ENCODE results near the gene OLA1. TPM values are rescaled to one million over a fixed set of nuclear protein-coding genes. Genes with fewer than 3 reads are reported as not detected.

The OLA1 gene
- total RNA-seq, 1 donor from 2014 or later = 36.1 TPM

- no peaks in the 10 kb centered on the region for H3K4me1 ChIP-seq
- no peaks in the 10 kb centered on the region for H3K9me3 ChIP-seq
- H3K27ac ChIP-seq = no peak overlapping the region
- no peaks in the 10 kb centered on the region for H3K27me3 ChIP-seq
- TF ChIP-seq POLR2AphosphoS5 (IDR thresholded peaks at IDR 0.05; ENCODE audit: insufficient read depth in 1 of 2, low read depth in 1 of 2) (no peak), POLR2A (IDR thresholded peaks at IDR 0.05) (no peak), CTCF (IDR thresholded peaks at IDR 0.05) (no peak)
- DNase-seq (ENCODE audit: extremely low spot score in 2 of 2) = no peak
- intact Hi-C loops (cut with DNase I) = no loop called here
- H3K36me3 ChIP-seq = no peaks in the 10 kb centered on the region
- no peak overlapping the region for H3K4me3 ChIP-seq
These were observed 29.0 kb downstream of the OLA1 start for GRCh38 chr2:174219321-174219720.

- Histone ChIP-seq H3K4me1 (no peaks in the 10 kb centered on the region), H3K4me3 (no peak overlapping the region), H3K9me3 (no peaks in the 10 kb centered on the region), H3K27me3 (no peaks in the 10 kb centered on the region), H3K27ac (no peak overlapping the region), H3K36me3 (no peaks in the 10 kb centered on the region)
- no peak for DNase-seq (ENCODE audit: extremely low spot score in 2 of 2)
- intact Hi-C loops (cut with DNase I) = no loop called here
- TF ChIP-seq POLR2A (IDR thresholded peaks at IDR 0.05) = no peak
- TF ChIP-seq POLR2AphosphoS5 (IDR thresholded peaks at IDR 0.05; ENCODE audit: insufficient read depth in 1 of 2, low read depth in 1 of 2) = no peak
- no peak for TF ChIP-seq CTCF (IDR thresholded peaks at IDR 0.05)
These were observed 29.6 kb downstream of the OLA1 start for GRCh38 chr2:174218773-174219172.

- no peaks in the 10 kb centered on the region for H3K27me3 ChIP-seq
- no peaks in the 10 kb centered on the region for H3K36me3 ChIP-seq
- no peak for DNase-seq (ENCODE audit: extremely low spot score in 2 of 2)
- intact Hi-C loops (cut with DNase I) = no loop called here
- no peak overlapping the region for H3K4me3 ChIP-seq
- H3K27ac ChIP-seq = no peak overlapping the region
- H3K9me3 ChIP-seq = no peaks in the 10 kb centered on the region
- no peaks in the 10 kb centered on the region for H3K4me1 ChIP-seq
- TF ChIP-seq POLR2AphosphoS5 (IDR thresholded peaks at IDR 0.05; ENCODE audit: insufficient read depth in 1 of 2, low read depth in 1 of 2) (no peak), POLR2A (IDR thresholded peaks at IDR 0.05) (no peak), CTCF (IDR thresholded peaks at IDR 0.05) (no peak)
These were observed 30.5 kb downstream of the OLA1 start for GRCh38 chr2:174217869-174218268.

- Histone ChIP-seq H3K4me1 (no peaks in the 10 kb centered on the region), H3K27me3 (no peaks in the 10 kb centered on the region), H3K27ac (no peak overlapping the region), H3K36me3 (no peaks in the 10 kb centered on the region), H3K9me3 (no peaks in the 10 kb centered on the region), H3K4me3 (no peak overlapping the region)
- TF ChIP-seq POLR2AphosphoS5 (IDR thresholded peaks at IDR 0.05; ENCODE audit: insufficient read depth in 1 of 2, low read depth in 1 of 2) = no peak
- no peak for TF ChIP-seq CTCF (IDR thresholded peaks at IDR 0.05)
- no peak for TF ChIP-seq POLR2A (IDR thresholded peaks at IDR 0.05)
- no peak for DNase-seq (ENCODE audit: extremely low spot score in 2 of 2)
- intact Hi-C loops (cut with DNase I) = no loop called here
These were observed 36.4 kb downstream of the OLA1 start for GRCh38 chr2:174211954-174212353.

GRCh38 chr2:174210862-174211261 lies 37.5 kb downstream of the OLA1 start:
- H3K4me1 ChIP-seq = no peaks in the 10 kb centered on the region
- intact Hi-C loops (cut with DNase I) = no loop called here
- H3K27me3 ChIP-seq = no peaks in the 10 kb centered on the region
- DNase-seq (ENCODE audit: extremely low spot score in 2 of 2) = no peak
- no peaks in the 10 kb centered on the region for H3K9me3 ChIP-seq
- H3K4me3 ChIP-seq = no peak overlapping the region
- H3K27ac ChIP-seq = no peak overlapping the region
- no peak for TF ChIP-seq POLR2AphosphoS5 (IDR thresholded peaks at IDR 0.05; ENCODE audit: insufficient read depth in 1 of 2, low read depth in 1 of 2)
- no peak for TF ChIP-seq CTCF (IDR thresholded peaks at IDR 0.05)
- TF ChIP-seq POLR2A (IDR thresholded peaks at IDR 0.05) = no peak
- H3K36me3 ChIP-seq = no peaks in the 10 kb centered on the region
